ENCODE measurements around the gene STK32B. TPM values are rescaled to one million over a fixed set of nuclear protein-coding genes. Genes with fewer than 3 reads are reported as not detected.

STK32B gene
- total and polyA plus RNA-seq, 2 of the 8 experiments (the other 6 are each of a cell fraction or from before 2014, with no cell fraction given) = 2.3 to 2.5 TPM

GRCh38 chr4:5198656-5199541 is 147.6 kb downstream of the STK32B start:
- FAIRE-seq (peak; percentile 79), DNase-seq (ENCODE audit: low read depth in 1 of 2, low spot score in 2 of 2) (no peak)
- POLR2A ChIA-PET (ENCODE audit: partially characterized antibody) = interaction anchor here (0.7 kb wide), 1 partner anchor 155 kb away, joined by 3 read pairs; no protein-coding TSS in a partner anchor
- Histone ChIP-seq H3K79me2 (ENCODE audit: control insufficient read depth in 1 of 2, insufficient read depth in 2 of 2, low read length in 2 of 2) (no peaks in the 10 kb centered on the region), H2BK5ac (ENCODE audit: low read depth, low read length) (peak overlapping the region; percentile 68; the same call in 1 of the 2 replicates), H3K23ac (ENCODE audit: insufficient read length) (no peak overlapping the region), H3K4me2 (ENCODE audit: insufficient read depth in 1 of 2, low read depth in 2 of 2, low read length in 2 of 2) (peak overlapping the region; percentile 48 to 54), H3K4me1 (replicated peaks in 1 of 4; ENCODE audit: control insufficient read depth in 3 of 4, insufficient read depth in 4 of 4, low read length in 3 of 4) (peaks cover 0 to 23% (median 16%) of the 10 kb centered on the region in 4 experiments; a peak in 6 of 7 replicates), H3K27ac (ENCODE audit: low read depth, low read length) (no peak overlapping the region), H2BK12ac (ENCODE audit: low read depth, low read length) (peak overlapping the region; percentile 84), H3K4ac (replicated peaks; ENCODE audit: insufficient read length, low read depth, low read length) (peak overlapping the region; percentile 40), H2AFZ (ENCODE audit: low read length) (no peak overlapping the region), H2BK15ac (ENCODE audit: low read length) (no peak overlapping the region), H3K27me3 (replicated peaks in 1 of 4; ENCODE audit: control insufficient read depth in 3 of 4, extremely low read depth in 1 of 4, insufficient read depth in 3 of 4, low read length in 3 of 4) (no peaks in the 10 kb centered on the region), H3K18ac (ENCODE audit: extremely low read depth, low read length) (peak overlapping the region; percentile 80), H3K14ac (ENCODE audit: insufficient read length) (no peak overlapping the region), H3K36me3 (ENCODE audit: control insufficient read depth in 2 of 4, insufficient read depth in 4 of 4, low read length in 3 of 4) (no peaks in the 10 kb centered on the region), H3K4me3 (ENCODE audit: extremely low read depth in 1 of 4, insufficient read depth in 2 of 4, low read depth in 3 of 4, low read length in 4 of 4) (peak overlapping the region in 1 of 4 experiments; percentile 14; a peak in 1 of 8 replicates), H2BK120ac (replicated peaks; ENCODE audit: low read depth, low read length) (peak overlapping the region; percentile 19), H4K91ac (replicated peaks; ENCODE audit: insufficient read length, low read length) (peak overlapping the region; percentile 2), H3K9me3 (ENCODE audit: insufficient read depth in 2 of 2, low read depth in 1 of 2, low read length in 1 of 2) (peaks cover 3 to 9% of the 10 kb centered on the region in 2 experiments; a peak in 3 of 4 replicates), H3K79me1 (ENCODE audit: low read depth, low read length) (no peaks in the 10 kb centered on the region), H4K20me1 (replicated peaks in 1 of 2; ENCODE audit: control insufficient read depth in 1 of 2, insufficient read depth in 2 of 2, low read length in 2 of 2) (no peaks in the 10 kb centered on the region), H2BK20ac (ENCODE audit: low read length) (peak overlapping the region; percentile 10; the same call in 1 of the 2 replicates), H3K9ac (replicated peaks in 1 of 4; ENCODE audit: extremely low read depth in 1 of 4, low read depth in 3 of 4, low read length in 3 of 4) (no peak overlapping the region), H4K5ac (ENCODE audit: insufficient read length, low read depth, low read length) (no peak overlapping the region), H2AK5ac (ENCODE audit: low read depth, low read length) (no peak overlapping the region), H3K23me2 (ENCODE audit: low read depth, low read length) (0 out of 2 replicates have a peak, but pooled peaks cover 2% of the 10 kb centered on the region), H4K8ac (ENCODE audit: extremely low read depth, insufficient read depth, low read length) (no peak overlapping the region), H3K56ac (replicated peaks; ENCODE audit: insufficient read length, low read depth, low read length) (no peak overlapping the region)
- WGBS, 2 experiments (ENCODE audit: extremely low coverage in 1 of 2, insufficient coverage in 1 of 2, insufficient read length in 1 of 2, insufficient replicate concordance in 2 of 2, low coverage in 1 of 2, low lambda C conversion rate in 2 of 2, missing lambda C conversion rate in 1 of 2) = 75% methylated on average over 7 of the region's 7 CpGs; no CpG with 5 or more reads in 1 of the 2 experiments
- CTCF ChIA-PET (ENCODE audit: partially characterized antibody) = no interaction called here
- TF ChIP-seq RXRA (IDR thresholded peaks at IDR 0.05; ENCODE audit: insufficient read depth, low read depth, low read length) (no peak), KDM5A (IDR thresholded peaks at IDR 0.05; ENCODE audit: low read length) (no peak), NRF1 (IDR thresholded peaks at IDR 0.05; ENCODE audit: low read depth, low read length) (no peak), HDAC2 (IDR thresholded peaks at IDR 0.05; ENCODE audit: borderline replicate concordance in 1 of 2, low read depth in 2 of 2, low read length in 2 of 2) (0 out of 4 replicates have a peak, but pooled peaks of 1 of the 2 experiments have one; percentile 26), JUND (IDR thresholded peaks at IDR 0.05; ENCODE audit: low read length) (no peak), SUZ12 (IDR thresholded peaks at IDR 0.05; ENCODE audit: low read length) (no peak), SIRT6 (IDR thresholded peaks at IDR 0.05; ENCODE audit: low read length) (no peak), RBBP5 (IDR thresholded peaks at IDR 0.05; ENCODE audit: borderline replicate concordance, low read depth, low read length) (no peak), ATF3 (IDR thresholded peaks at IDR 0.05; ENCODE audit: insufficient read depth, low read depth, low read length) (no peak), TEAD4 (IDR thresholded peaks at IDR 0.05; ENCODE audit: low read depth, low read length) (peak; percentile 48; the same call in 1 of the 2 replicates)

Data from H1 (cell line).